K562 (cell line): Measurements from ENCODE around the gene CRADD. TPM values are rescaled to one million over a fixed set of nuclear protein-coding genes. Genes with fewer than 3 reads are reported as not detected.

Experiments
- FOXA1 ChIP-seq: fragments of 450-650 bp; IDR thresholded peaks from 2 replicates; pipeline ENCODE4 v1.6.1; 2016; ENCODE audit warnings: mild to moderate bottlenecking, borderline replicate concordance
- GABPA ChIP-seq: fragments of 200-800 bp; sonication (Bioruptor generic); conservative IDR thresholded peaks from 2 replicates; pipeline ENCODE4 v1.6.1; 2016; ENCODE audit warnings: low read depth, missing genetic modification characterization, missing compliant biosample characterization
- GATAD2A ChIP-seq: fragments of 450-650 bp; IDR thresholded peaks from 2 replicates; pipeline ENCODE4 v1.6.1; 2017
- IRF9 ChIP-seq: fragments of 450-650 bp; IDR thresholded peaks from 2 replicates; pipeline ENCODE4 v1.6.1; 2016; ENCODE audit warnings: missing biosample characterization, missing genetic modification characterization
- LCOR ChIP-seq: sonication (generic); formaldehyde crosslinking; IDR thresholded peaks from 2 replicates; pipeline ENCODE4 v1.8.0; 2022; ENCODE audit warnings: mild to moderate bottlenecking, missing genetic modification reagents
- SP2 ChIP-seq: IDR thresholded peaks from 2 replicates; pipeline ENCODE4 v1.6.1; 2011; ENCODE audit warnings: mild to moderate bottlenecking, low read depth, low read length, moderate library complexity; ENCODE audit not compliant: poor library complexity, severe bottlenecking; ENCODE audit errors: extremely low read depth
- STAT5B ChIP-seq: fragments of 250-450 bp; sonication (Bioruptor Pico); IDR thresholded peaks from 2 replicates; pipeline ENCODE4 v1.8.0; 2021; ENCODE audit warnings: mild to moderate bottlenecking, inconsistent platforms
- ZBTB8A ChIP-seq: fragments of 450-650 bp; IDR thresholded peaks from 2 replicates; pipeline ENCODE4 v1.6.1; 2018; ENCODE audit warnings: mild to moderate bottlenecking, moderate library complexity; ENCODE audit not compliant: partially characterized antibody
- ZEB2 ChIP-seq: fragments of 450-650 bp; IDR thresholded peaks from 2 replicates; pipeline ENCODE4 v1.6.1; 2016
- ZNF197 ChIP-seq: fragments of 200-800 bp; sonication (Bioruptor generic); IDR thresholded peaks from 2 replicates; pipeline ENCODE4 v1.6.1; 2016; ENCODE audit warnings: low read depth, missing genetic modification characterization, missing compliant biosample characterization
- ZNF280A ChIP-seq: fragments of 450-650 bp; IDR thresholded peaks from 2 replicates; pipeline ENCODE4 v1.6.1; 2018; ENCODE audit warnings: mild to moderate bottlenecking, low read depth; ENCODE audit not compliant: partially characterized antibody
- ZNF644 ChIP-seq: fragments of 200-800 bp; sonication (Bioruptor generic); IDR thresholded peaks from 2 replicates; pipeline ENCODE4 v1.6.1; 2016; ENCODE audit warnings: low read depth, missing genetic modification characterization, missing compliant biosample characterization
- polyA plus RNA-seq, 8 experiments: library from polyadenylated mRNA; depleted of rRNA in 4 of 8; stranded (reverse) in 5 of 8; unstranded in 3 of 8; fragments of >200 nt; fragmentation: Nextera tagmentation in 2 of 8; fragmentation: Illumina TruSeq in 1 of 8; extraction: Ambion mirVana in 2 of 8; extraction: Trizol in 1 of 8; gene quantifications; 2 replicates each; pipeline versions ENCODE4 v1.2.1 to v1.2.3, GENCODE V29; 2011 to 2014; ENCODE audit warnings: inconsistent platforms in 1 of 8, missing spikeins in 1 of 8
- total RNA-seq, 7 experiments: library from RNA; depleted of rRNA in 6 of 7; stranded (reverse); fragments of >200 nt in 6 of 7; fragmentation: Illumina TruSeq in 2 of 7; extraction: Trizol in 2 of 7; gene quantifications; 2 replicates each; pipeline versions ENCODE4 v1.2.1 to v1.2.3, GENCODE V29; 2011 to 2021; ENCODE audit warnings: low replicate concordance in 1 of 7
- TF ChIP-seq, protein P1 (sequence below), 2 experiments: fragments of 250-450 bp in 1 of 2; fragments of 450-650 bp in 1 of 2; sonication (Bioruptor Pico) in 1 of 2; IDR thresholded peaks; 2 replicates each; pipeline versions ENCODE4 v1.6.1 to v1.8.0; 2016 to 2021; ENCODE audit warnings: mild to moderate bottlenecking in 2 of 2, moderate library complexity in 2 of 2, missing compliant biosample characterization in 1 of 2, missing genetic modification characterization in 1 of 2
- TF ChIP-seq, protein P2 (sequence below): sonication (generic); formaldehyde crosslinking; IDR thresholded peaks from 2 replicates; pipeline ENCODE4 v1.8.0; 2023; ENCODE audit warnings: mild to moderate bottlenecking, missing genetic modification reagents
- TF ChIP-seq, protein P3 (sequence below): IDR thresholded peaks from 2 replicates; pipeline ENCODE4 v1.6.1; 2011; ENCODE audit warnings: borderline replicate concordance, low read depth, mild to moderate bottlenecking, moderate library complexity, low read length; ENCODE audit not compliant: insufficient read depth, poor library complexity, severe bottlenecking
- TF ChIP-seq, protein P4 (sequence below): sonication (generic); formaldehyde crosslinking; IDR thresholded peaks from 2 replicates; pipeline ENCODE4 v1.8.0; 2022; ENCODE audit warnings: mild to moderate bottlenecking, missing genetic modification reagents

Gene CRADD
- total and polyA plus RNA-seq, 9 of the 15 experiments (the other 6 are each of a cell fraction or from before 2014, with no cell fraction given): 20.5 to 41.1 (median 25.9) TPM

GRCh38 chr12:93784339-93785086 lies 107.3 kb downstream of the CRADD start (continued):
- TF ChIP-seq, protein P1, sequence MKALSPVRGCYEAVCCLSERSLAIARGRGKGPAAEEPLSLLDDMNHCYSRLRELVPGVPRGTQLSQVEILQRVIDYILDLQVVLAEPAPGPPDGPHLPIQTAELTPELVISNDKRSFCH (CRISPR knock-in tag; IDR thresholded peaks at IDR 0.05): no peak
- TF ChIP-seq, protein P1 (tag; IDR thresholded peaks at IDR 0.05): no peak
- TF ChIP-seq ZBTB8A (no peak), GATAD2A (0 out of 2 replicates have a peak, but pooled peaks have one; percentile 38), STAT5B (no peak), ZNF280A (no peak), IRF9 (tag) (no peak), ZEB2 (0 out of 2 replicates have a peak, but pooled peaks have one; percentile 18), GABPA (tag) (no peak), SP2 (no peak), FOXA1 (no peak), ZNF644 (tag) (peak; percentile 62), LCOR (no peak), ZNF197 (CRISPR knock-in tag) (no peak)
- TF ChIP-seq, protein P2, sequence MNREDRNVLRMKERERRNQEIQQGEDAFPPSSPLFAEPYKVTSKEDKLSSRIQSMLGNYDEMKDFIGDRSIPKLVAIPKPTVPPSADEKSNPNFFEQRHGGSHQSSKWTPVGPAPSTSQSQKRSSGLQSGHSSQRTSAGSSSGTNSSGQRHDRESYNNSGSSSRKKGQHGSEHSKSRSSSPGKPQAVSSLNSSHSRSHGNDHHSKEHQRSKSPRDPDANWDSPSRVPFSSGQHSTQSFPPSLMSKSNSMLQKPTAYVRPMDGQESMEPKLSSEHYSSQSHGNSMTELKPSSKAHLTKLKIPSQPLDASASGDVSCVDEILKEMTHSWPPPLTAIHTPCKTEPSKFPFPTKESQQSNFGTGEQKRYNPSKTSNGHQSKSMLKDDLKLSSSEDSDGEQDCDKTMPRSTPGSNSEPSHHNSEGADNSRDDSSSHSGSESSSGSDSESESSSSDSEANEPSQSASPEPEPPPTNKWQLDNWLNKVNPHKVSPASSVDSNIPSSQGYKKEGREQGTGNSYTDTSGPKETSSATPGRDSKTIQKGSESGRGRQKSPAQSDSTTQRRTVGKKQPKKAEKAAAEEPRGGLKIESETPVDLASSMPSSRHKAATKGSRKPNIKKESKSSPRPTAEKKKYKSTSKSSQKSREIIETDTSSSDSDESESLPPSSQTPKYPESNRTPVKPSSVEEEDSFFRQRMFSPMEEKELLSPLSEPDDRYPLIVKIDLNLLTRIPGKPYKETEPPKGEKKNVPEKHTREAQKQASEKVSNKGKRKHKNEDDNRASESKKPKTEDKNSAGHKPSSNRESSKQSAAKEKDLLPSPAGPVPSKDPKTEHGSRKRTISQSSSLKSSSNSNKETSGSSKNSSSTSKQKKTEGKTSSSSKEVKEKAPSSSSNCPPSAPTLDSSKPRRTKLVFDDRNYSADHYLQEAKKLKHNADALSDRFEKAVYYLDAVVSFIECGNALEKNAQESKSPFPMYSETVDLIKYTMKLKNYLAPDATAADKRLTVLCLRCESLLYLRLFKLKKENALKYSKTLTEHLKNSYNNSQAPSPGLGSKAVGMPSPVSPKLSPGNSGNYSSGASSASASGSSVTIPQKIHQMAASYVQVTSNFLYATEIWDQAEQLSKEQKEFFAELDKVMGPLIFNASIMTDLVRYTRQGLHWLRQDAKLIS (CRISPR knock-in tag): no peak
- TF ChIP-seq, protein P3, sequence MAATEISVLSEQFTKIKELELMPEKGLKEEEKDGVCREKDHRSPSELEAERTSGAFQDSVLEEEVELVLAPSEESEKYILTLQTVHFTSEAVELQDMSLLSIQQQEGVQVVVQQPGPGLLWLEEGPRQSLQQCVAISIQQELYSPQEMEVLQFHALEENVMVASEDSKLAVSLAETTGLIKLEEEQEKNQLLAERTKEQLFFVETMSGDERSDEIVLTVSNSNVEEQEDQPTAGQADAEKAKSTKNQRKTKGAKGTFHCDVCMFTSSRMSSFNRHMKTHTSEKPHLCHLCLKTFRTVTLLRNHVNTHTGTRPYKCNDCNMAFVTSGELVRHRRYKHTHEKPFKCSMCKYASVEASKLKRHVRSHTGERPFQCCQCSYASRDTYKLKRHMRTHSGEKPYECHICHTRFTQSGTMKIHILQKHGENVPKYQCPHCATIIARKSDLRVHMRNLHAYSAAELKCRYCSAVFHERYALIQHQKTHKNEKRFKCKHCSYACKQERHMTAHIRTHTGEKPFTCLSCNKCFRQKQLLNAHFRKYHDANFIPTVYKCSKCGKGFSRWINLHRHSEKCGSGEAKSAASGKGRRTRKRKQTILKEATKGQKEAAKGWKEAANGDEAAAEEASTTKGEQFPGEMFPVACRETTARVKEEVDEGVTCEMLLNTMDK: no peak
- TF ChIP-seq, protein P4, sequence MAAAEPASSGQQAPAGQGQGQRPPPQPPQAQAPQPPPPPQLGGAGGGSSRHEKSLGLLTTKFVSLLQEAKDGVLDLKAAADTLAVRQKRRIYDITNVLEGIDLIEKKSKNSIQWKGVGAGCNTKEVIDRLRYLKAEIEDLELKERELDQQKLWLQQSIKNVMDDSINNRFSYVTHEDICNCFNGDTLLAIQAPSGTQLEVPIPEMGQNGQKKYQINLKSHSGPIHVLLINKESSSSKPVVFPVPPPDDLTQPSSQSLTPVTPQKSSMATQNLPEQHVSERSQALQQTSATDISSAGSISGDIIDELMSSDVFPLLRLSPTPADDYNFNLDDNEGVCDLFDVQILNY: no peak
